ENCODE data around the gene CPA1. TPM values are rescaled to one million over a fixed set of nuclear protein-coding genes. Genes with fewer than 3 reads are reported as not detected.

The CPA1 gene
- total and polyA plus RNA-seq, 10 of the 15 experiments (the other 5 are each of a cell fraction or from before 2014, with no cell fraction given), result 8.0 TPM; not detected in 9

DNA sequence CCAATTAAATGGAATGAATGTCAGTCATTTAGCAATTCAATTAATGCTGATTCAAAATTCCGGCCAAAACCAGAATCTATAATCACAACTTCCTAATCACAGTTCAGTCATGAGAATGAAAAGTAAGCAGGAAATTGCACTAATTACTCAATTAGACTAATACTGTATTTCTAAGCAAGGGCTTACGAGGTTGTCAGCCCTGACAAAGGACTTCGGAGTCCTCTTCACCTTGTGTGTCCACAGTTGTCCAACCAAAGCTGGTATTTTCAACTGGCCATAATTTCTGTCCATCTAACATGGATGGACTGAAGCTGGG, 17.4 kb downstream of the CPA1 start:
- Histone ChIP-seq H3K4me1 (ENCODE audit: control insufficient read depth, insufficient read depth, low read length) (peaks cover 15% of the 10 kb centered on the region), H3K4me2 (ENCODE audit: control insufficient read depth, insufficient read depth) (no peak overlapping the region), H3K27me3 (replicated peaks in 1 of 2; ENCODE audit: control insufficient read depth in 2 of 2, insufficient read depth in 2 of 2, low read length in 1 of 2) (no peaks in the 10 kb centered on the region), H3K9ac (ENCODE audit: control insufficient read depth, insufficient read depth, low read length) (no peak overlapping the region), H3K79me2 (ENCODE audit: control insufficient read depth, insufficient read depth, low read length) (no peaks in the 10 kb centered on the region), H2AFZ (ENCODE audit: control insufficient read depth, low read depth, low read length) (no peak overlapping the region), H3K36me3 (ENCODE audit: control insufficient read depth in 2 of 2, insufficient read depth in 2 of 2, low read length in 1 of 2) (peaks cover 3 to 4% of the 10 kb centered on the region in 2 experiments; a peak in 1 of 4 replicates), H4K20me1 (ENCODE audit: control insufficient read depth, insufficient read depth) (no peaks in the 10 kb centered on the region), H3K27ac (ENCODE audit: control insufficient read depth, insufficient read depth) (no peak overlapping the region), H3K4me3 (no peak overlapping the region), H3K9me3 (replicated peaks; ENCODE audit: control insufficient read depth, insufficient read depth, low read length) (no peaks in the 10 kb centered on the region)
- SMC1A ChIA-PET (ENCODE audit: uncharacterized antibody, unreplicated experiment), result interaction anchor here (2.1 kb wide), 1 partner anchor 14 kb away, joined by 7 read pairs; no protein-coding TSS in a partner anchor
- CTCF ChIA-PET, result interaction anchor here (0.7 kb wide), 1 partner anchor 434 kb away, joined by 3 read pairs; no protein-coding TSS in a partner anchor
- ATAC-seq (no peak), DNase-seq (ENCODE audit: low read depth, low spot score) (no peak), FAIRE-seq (no peak)
- WGBS (ENCODE audit: insufficient coverage, insufficient replicate concordance, low lambda C conversion rate, missing lambda C conversion rate), result 94% methylated on average over 3 of the region's 3 CpGs
- intact Hi-C loops (cut with micrococcal nuclease; ENCODE audit: unreplicated experiment) (no loop called here), in situ Hi-C loops (cut with MboI) (no loop called here)
- BruUV-seq (replicated peaks), result no TSS peak
- TF ChIP-seq HDAC2 (IDR thresholded peaks at IDR 0.05), result no peak
- TF ChIP-seq TBL1XR1 (IDR thresholded peaks at IDR 0.05; ENCODE audit: low read depth, low read length), result no peak
- TF ChIP-seq SPI1 (IDR thresholded peaks at IDR 0.05; ENCODE audit: borderline replicate concordance, insufficient read depth, low read depth, low read length), result no peak
- no peak for TF ChIP-seq PAX8 (IDR thresholded peaks at IDR 0.05)
- TF ChIP-seq EGR1 (IDR thresholded peaks at IDR 0.05; ENCODE audit: borderline replicate concordance in 1 of 2, low read depth in 2 of 2, low read length in 2 of 2), result no peak
- TF ChIP-seq PAX5 (IDR thresholded peaks at IDR 0.05; ENCODE audit: borderline replicate concordance, low read depth, low read length), result no peak
- no peak for TF ChIP-seq EZH2 (IDR thresholded peaks at IDR 0.05; ENCODE audit: borderline replicate concordance, control insufficient read depth, low read depth, low read length)
- TF ChIP-seq CREB1 (IDR thresholded peaks at IDR 0.05; ENCODE audit: low read depth), result no peak
- no peak for TF ChIP-seq HCFC1 (IDR thresholded peaks at IDR 0.05; ENCODE audit: low read length)
- no peak for TF ChIP-seq CBFB (IDR thresholded peaks at IDR 0.05; ENCODE audit: low read depth)
- TF ChIP-seq SMARCA5 (IDR thresholded peaks at IDR 0.05), result no peak
- no peak for TF ChIP-seq MEF2A (IDR thresholded peaks at IDR 0.05; ENCODE audit: insufficient read depth, low read depth, low read length)
- TF ChIP-seq ZBTB33 (IDR thresholded peaks at IDR 0.05), result no peak
- TF ChIP-seq KDM1A (IDR thresholded peaks at IDR 0.05; ENCODE audit: borderline replicate concordance), result no peak
- TF ChIP-seq IRF3 (IDR thresholded peaks at IDR 0.05), result no peak
- no peak for TF ChIP-seq EP300 (IDR thresholded peaks at IDR 0.05; ENCODE audit: borderline replicate concordance in 1 of 2, control insufficient read depth in 1 of 2, low read depth in 2 of 2, low read length in 2 of 2)
- TF ChIP-seq NRF1 (conservative IDR thresholded peaks at IDR 0.05; ENCODE audit: low read depth, low read length), result no peak
- TF ChIP-seq ZNF217 (IDR thresholded peaks at IDR 0.05), result no peak
- TF ChIP-seq RAD21 (IDR thresholded peaks at IDR 0.05; ENCODE audit: insufficient read depth, low read depth, low read length), result no peak
- POLR2A ChIA-PET, result interaction anchor here (0.6 to 0.7 kb wide), 2 partner anchors 317 to 467 kb away, joined by 3 to 8 read pairs; no protein-coding TSS in a partner anchor
- RAD21 ChIA-PET (ENCODE audit: unreplicated experiment), result interaction anchor here (0.7 kb wide), 1 partner anchor 62 kb away, joined by 3 read pairs; no protein-coding TSS in a partner anchor
